ENCODE data around the gene GNA14. TPM values are rescaled to one million over a fixed set of nuclear protein-coding genes. Genes with fewer than 3 reads are reported as not detected.

Gene GNA14
- total RNA-seq, 1 experiment from 2014 or later = 0.15 TPM

- Histone ChIP-seq H3K9me3 (ENCODE audit: control insufficient read depth, insufficient read depth, low read depth, low read length) (no peaks in the 10 kb centered on the region), H3K4me3 (ENCODE audit: low read depth in 2 of 2, low read length in 2 of 2) (no peak overlapping the region), H3K4me1 (ENCODE audit: control insufficient read depth, insufficient read depth, low read length) (no peaks in the 10 kb centered on the region), H3K36me3 (ENCODE audit: control insufficient read depth, insufficient read depth, low read length) (no peaks in the 10 kb centered on the region), H3K27ac (ENCODE audit: low read length) (no peak overlapping the region), H3K27me3 (ENCODE audit: control insufficient read depth, insufficient read depth, low read length) (no peaks in the 10 kb centered on the region)
- CTCF ChIA-PET = no interaction called here
- ATAC-seq (no peak), DNase-seq (ENCODE audit: low read depth, low spot score) (no peak)
- no TSS peak for BruUV-seq (replicated peaks)
- intact Hi-C loops (cut with micrococcal nuclease; ENCODE audit: unreplicated experiment) = no loop called here
- POLR2A ChIA-PET = no interaction called here
- no peak for TF ChIP-seq POLR2AphosphoS5 (IDR thresholded peaks at IDR 0.05; ENCODE audit: low read depth, low read length)
- TF ChIP-seq REST (IDR thresholded peaks at IDR 0.05; ENCODE audit: insufficient read depth in 1 of 2, low read depth in 2 of 2, low read length in 1 of 2) = no peak
- TF ChIP-seq SIN3A (IDR thresholded peaks at IDR 0.05; ENCODE audit: borderline replicate concordance, insufficient read depth, low read depth, low read length) = no peak
- no peak for TF ChIP-seq TCF7L2 (IDR thresholded peaks at IDR 0.05; ENCODE audit: low read depth, low read length)
- TF ChIP-seq CTCF (IDR thresholded peaks at IDR 0.05) = no peak
- in situ Hi-C loops (cut with HindIII; ENCODE audit: low pct_unique_long_range_greater_than_20kb, low sequenced_read_pairs) = no loop called here
These were observed 145.6 kb downstream of the GNA14 start for GRCh38 chr9:77502568-77502967.

GRCh38 chr9:77498891-77499290 lies 149.2 kb downstream of the GNA14 start:
- TF ChIP-seq CTCF (IDR thresholded peaks at IDR 0.05) = no peak
- no peak for TF ChIP-seq REST (IDR thresholded peaks at IDR 0.05; ENCODE audit: insufficient read depth in 1 of 2, low read depth in 2 of 2, low read length in 1 of 2)
- TF ChIP-seq POLR2AphosphoS5 (IDR thresholded peaks at IDR 0.05; ENCODE audit: low read depth, low read length) = no peak
- TF ChIP-seq TCF7L2 (IDR thresholded peaks at IDR 0.05; ENCODE audit: low read depth, low read length) = no peak
- TF ChIP-seq SIN3A (IDR thresholded peaks at IDR 0.05; ENCODE audit: borderline replicate concordance, insufficient read depth, low read depth, low read length) = no peak
- H3K9me3 ChIP-seq (ENCODE audit: control insufficient read depth, insufficient read depth, low read depth, low read length) = no peaks in the 10 kb centered on the region
- ChIA-PET CTCF (interaction anchor here (0.7 kb wide), 1 partner anchor 26 kb away, joined by 3 read pairs; no protein-coding TSS in a partner anchor), POLR2A (no interaction called here)
- no peak for DNase-seq (ENCODE audit: low read depth, low spot score)
- H3K36me3 ChIP-seq (ENCODE audit: control insufficient read depth, insufficient read depth, low read length) = no peaks in the 10 kb centered on the region
- intact Hi-C loops (cut with micrococcal nuclease; ENCODE audit: unreplicated experiment) (no loop called here), in situ Hi-C loops (cut with HindIII; ENCODE audit: low pct_unique_long_range_greater_than_20kb, low sequenced_read_pairs) (no loop called here)
- no TSS peak for BruUV-seq (replicated peaks)
- ATAC-seq = no peak
- H3K27ac ChIP-seq (ENCODE audit: low read length) = no peak overlapping the region
- H3K4me3 ChIP-seq (ENCODE audit: low read depth in 2 of 2, low read length in 2 of 2) = no peak overlapping the region
- H3K4me1 ChIP-seq (ENCODE audit: control insufficient read depth, insufficient read depth, low read length) = no peaks in the 10 kb centered on the region
- no peaks in the 10 kb centered on the region for H3K27me3 ChIP-seq (ENCODE audit: control insufficient read depth, insufficient read depth, low read length)

All from Panc1 (cell line).